Measurements from ENCODE around the gene CDC14A.

DNA sequence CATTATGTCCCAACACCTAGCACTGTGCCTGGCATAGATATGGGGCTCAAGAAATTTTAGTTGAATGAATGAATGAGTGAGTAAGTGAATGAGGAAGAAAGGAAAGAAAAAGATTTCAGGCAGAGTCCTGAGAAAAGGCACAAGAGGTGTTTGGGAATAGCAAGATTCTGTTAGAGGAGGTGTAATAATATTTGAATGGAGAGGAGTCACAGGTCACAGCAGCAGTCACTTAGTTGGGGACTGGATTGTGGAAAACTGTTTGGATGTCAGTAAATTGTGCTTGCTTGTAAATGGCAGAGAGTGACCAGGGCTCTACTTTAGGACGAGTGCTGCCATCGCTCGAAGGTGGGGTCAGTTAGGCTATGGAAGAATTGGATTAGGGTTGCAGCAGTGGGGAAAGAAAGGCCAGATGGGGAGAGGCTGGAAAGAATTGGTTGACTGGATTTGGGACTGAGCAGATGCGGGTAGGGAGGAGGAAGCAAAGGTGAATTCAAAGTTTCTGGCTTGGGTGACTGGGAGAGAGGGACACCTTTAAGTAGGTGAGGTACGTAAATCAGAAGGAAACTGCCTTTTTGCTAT lies 9.3 kb downstream of the CDC14A start:
- TF ChIP-seq CTCF (IDR thresholded peaks at IDR 0.05; ENCODE audit: poor library complexity) (no peak), EZH2 (IDR thresholded peaks at IDR 0.05; ENCODE audit: borderline replicate concordance) (no peak), EZH2phosphoT487 (IDR thresholded peaks at IDR 0.05; ENCODE audit: low read depth, severe bottlenecking, unreplicated experiment) (no peak)

Measured in hepatocyte (in vitro differentiated cells).